Measurements from ENCODE around the gene KHSRP. TPM values are rescaled to one million over a fixed set of nuclear protein-coding genes. Genes with fewer than 3 reads are reported as not detected.
"Not testable (repeated sequence)": the region's sequence is repeated elsewhere in the genome, so short reads cannot be mapped to it uniquely, and the experiment has no call there.

Gene KHSRP
- total and polyA plus RNA-seq, 7 donors, result 63.9 to 232 (median 94.6) TPM

DNA sequence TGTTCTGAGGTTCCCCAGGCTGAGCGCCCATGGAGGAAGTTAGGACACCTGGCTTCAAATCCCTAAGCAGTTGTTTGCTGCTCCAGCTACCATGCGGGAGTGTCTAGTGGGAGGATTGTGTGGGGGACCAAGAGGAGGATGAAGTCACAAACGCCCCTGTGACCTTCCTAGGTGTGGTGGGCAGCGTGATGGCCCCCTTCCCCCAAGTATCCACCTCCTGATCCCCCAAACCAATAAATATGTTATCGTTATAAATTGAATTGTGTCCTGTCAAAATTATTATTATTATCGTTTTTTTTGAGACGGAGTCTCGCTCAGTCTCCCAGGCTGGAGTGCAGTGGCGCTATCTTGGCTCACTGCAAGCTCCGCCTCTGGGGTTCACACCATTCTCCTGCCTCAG, 9.1 kb upstream of the KHSRP start, which contains the start of gene SLC25A41:
TSS of gene SLC25A41 (minus strand) at position 101 of the 400 bp plus-strand sequence. CDS start at position 31, 70 bp downstream.
- intact Hi-C loops (cut with DNase I), result no loop called here

DNA sequence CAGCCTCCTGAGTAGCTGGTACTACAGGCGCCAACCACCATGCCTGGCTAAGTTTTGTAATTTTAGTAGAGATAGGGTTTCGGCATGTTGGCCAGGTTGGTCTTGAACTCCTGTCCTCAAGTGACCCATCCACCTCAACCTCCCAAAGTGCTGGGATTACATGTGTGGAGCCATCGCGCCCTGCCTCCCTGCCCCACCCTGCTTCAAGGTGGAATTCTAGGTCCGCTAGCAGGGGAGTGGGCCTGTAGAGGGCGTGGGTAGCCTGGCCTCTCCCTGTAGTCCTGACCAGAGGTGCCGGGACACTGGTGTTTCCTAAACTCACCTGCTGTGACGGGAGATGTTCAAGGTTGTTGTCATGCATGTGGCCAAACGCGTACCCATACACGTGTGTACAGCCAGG, 8.6 kb upstream of the KHSRP start:
- H3K36me3 ChIP-seq, result peaks cover 0 to 3% (median 0%) of the 10 kb centered on the region in 4 donors
- intact Hi-C loops (cut with DNase I), result no loop called here
- no peak for TF ChIP-seq POLR2AphosphoS5 (IDR thresholded peaks at IDR 0.05)
- no peak for TF ChIP-seq EP300 (IDR thresholded peaks at IDR 0.05)
- TF ChIP-seq POLR2A (IDR thresholded peaks at IDR 0.05), result no peak
- TF ChIP-seq, protein P1, sequence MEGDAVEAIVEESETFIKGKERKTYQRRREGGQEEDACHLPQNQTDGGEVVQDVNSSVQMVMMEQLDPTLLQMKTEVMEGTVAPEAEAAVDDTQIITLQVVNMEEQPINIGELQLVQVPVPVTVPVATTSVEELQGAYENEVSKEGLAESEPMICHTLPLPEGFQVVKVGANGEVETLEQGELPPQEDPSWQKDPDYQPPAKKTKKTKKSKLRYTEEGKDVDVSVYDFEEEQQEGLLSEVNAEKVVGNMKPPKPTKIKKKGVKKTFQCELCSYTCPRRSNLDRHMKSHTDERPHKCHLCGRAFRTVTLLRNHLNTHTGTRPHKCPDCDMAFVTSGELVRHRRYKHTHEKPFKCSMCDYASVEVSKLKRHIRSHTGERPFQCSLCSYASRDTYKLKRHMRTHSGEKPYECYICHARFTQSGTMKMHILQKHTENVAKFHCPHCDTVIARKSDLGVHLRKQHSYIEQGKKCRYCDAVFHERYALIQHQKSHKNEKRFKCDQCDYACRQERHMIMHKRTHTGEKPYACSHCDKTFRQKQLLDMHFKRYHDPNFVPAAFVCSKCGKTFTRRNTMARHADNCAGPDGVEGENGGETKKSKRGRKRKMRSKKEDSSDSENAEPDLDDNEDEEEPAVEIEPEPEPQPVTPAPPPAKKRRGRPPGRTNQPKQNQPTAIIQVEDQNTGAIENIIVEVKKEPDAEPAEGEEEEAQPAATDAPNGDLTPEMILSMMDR (IDR thresholded peaks at IDR 0.05), result no peak

More for the DNA sequence above, 9.1 kb upstream of the KHSRP start, which contains the start of gene SLC25A41:
- WGBS, 2 donors, result 90 to 91% methylated on average over 10 of the region's 10 CpGs
- Histone ChIP-seq H3K9me3 (no peaks in the 10 kb centered on the region), H3K4me1 (no peaks in the 10 kb centered on the region), H3K36me3 (peaks cover 0 to 3% (median 0%) of the 10 kb centered on the region in 4 donors), H3K27me3 (no peaks in the 10 kb centered on the region), H3K27ac (no peak within 1 kb of the TSS), H3K4me3 (no peak within 1 kb of the TSS)
- no peak for DNase-seq
- no peak for TF ChIP-seq EP300 (IDR thresholded peaks at IDR 0.05)
- no peak for TF ChIP-seq POLR2A (IDR thresholded peaks at IDR 0.05)
- TF ChIP-seq POLR2AphosphoS5 (IDR thresholded peaks at IDR 0.05), result no peak
- TF ChIP-seq, protein P1 (IDR thresholded peaks at IDR 0.05), result no peak

DNA sequence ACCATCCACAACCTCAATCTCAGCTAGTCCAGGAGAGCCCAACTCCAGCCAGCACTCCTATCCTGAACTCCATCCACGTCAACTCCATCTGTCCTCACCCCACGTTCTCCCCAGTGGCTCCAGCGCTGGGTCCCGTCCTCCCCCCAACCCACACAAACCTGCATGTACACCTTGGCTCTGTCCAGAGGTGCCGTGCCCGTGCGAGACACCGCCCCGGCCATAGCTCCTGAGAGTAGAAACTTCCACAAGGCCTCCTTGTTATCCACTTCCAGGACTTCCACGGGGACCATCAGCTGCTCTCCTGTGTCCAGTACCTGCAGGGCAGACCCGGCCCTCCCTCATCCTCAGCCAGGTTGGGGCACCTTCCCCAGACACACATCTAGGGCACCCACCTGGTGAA, 7.3 kb upstream of the KHSRP start:
- WGBS, 2 donors, result 90 to 94% methylated on average over 11 of the region's 11 CpGs
- Histone ChIP-seq H3K9me3 (no peaks in the 10 kb centered on the region), H3K27me3 (no peaks in the 10 kb centered on the region), H3K4me1 (no peaks in the 10 kb centered on the region), H3K36me3 (peaks cover 0 to 3% (median 0%) of the 10 kb centered on the region in 4 donors), H3K27ac (no peak overlapping the region), H3K4me3 (no peak overlapping the region)
- TF ChIP-seq EP300 (IDR thresholded peaks at IDR 0.05), result no peak
- no peak for TF ChIP-seq POLR2AphosphoS5 (IDR thresholded peaks at IDR 0.05)
- no peak for TF ChIP-seq POLR2A (IDR thresholded peaks at IDR 0.05)
- TF ChIP-seq, protein P1 (IDR thresholded peaks at IDR 0.05), result no peak
- DNase-seq, result no peak
- intact Hi-C loops (cut with DNase I), result no loop called here

More for the DNA sequence above, 8.6 kb upstream of the KHSRP start:
- H3K27ac ChIP-seq, result no peak overlapping the region
- WGBS, 2 donors, result 91 to 92% methylated on average over 11 of the region's 11 CpGs
- no peaks in the 10 kb centered on the region for H3K9me3 ChIP-seq
- no peak overlapping the region for H3K4me3 ChIP-seq
- DNase-seq, result no peak
- no peaks in the 10 kb centered on the region for H3K4me1 ChIP-seq
- no peaks in the 10 kb centered on the region for H3K27me3 ChIP-seq

DNA sequence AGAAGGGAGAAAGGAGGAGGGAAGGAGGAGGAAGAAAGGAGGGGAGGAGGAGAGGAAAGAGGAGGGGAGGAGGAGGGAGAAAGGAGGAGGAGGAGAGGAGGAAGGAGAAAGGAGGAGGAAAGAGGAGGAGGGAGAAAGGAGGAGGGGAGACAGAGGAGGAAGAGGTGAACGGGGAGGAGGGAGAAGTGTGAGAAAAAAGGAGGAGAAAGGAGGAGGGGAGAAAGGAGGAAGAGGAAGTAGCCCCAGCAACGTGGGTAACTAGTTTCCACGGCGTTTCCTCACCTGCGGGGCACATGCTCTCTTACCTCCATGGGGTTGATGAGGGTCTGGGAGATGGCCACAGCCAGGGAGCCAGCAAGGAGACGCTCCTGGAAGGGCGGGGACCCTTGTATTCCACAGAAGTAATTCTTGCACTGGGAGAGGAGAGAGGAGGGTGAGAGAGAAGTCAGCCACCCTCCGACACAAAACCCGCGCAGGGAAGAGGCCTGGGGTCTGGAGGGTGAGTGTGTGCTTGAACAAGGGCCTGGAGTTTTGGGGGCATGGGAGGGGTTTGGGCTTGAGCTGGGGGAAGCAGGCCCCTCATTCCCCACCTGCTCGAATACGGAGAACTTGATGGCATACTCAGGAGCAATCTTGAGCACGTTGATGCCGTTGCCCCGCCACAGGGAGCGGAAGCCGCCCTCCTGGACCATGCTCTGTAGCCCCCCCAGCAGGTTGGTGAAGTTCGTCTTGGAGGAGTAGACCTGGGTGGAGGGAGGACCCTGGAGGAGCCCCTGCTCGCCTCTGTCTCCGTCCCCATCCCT, 5.0 kb upstream of the KHSRP start:
- no peak overlapping the region for H3K27ac ChIP-seq
- 57 to 63% methylated on average over 20 of the region's 20 CpGs for WGBS, 2 donors
- no peak for DNase-seq
- H3K4me1 ChIP-seq, result peaks cover 0 to 7% (median 5%) of the 10 kb centered on the region in 4 donors
- no peaks in the 10 kb centered on the region for H3K36me3 ChIP-seq
- H3K9me3 ChIP-seq, result no peaks in the 10 kb centered on the region
- no peak overlapping the region for H3K4me3 ChIP-seq
- intact Hi-C loops (cut with DNase I), result loop anchor here (5.0 kb wide), 1 partner anchor 57 kb away; the partner anchor contains the start of gene ALKBH7
- TF ChIP-seq POLR2AphosphoS5 (IDR thresholded peaks at IDR 0.05), result no peak
- TF ChIP-seq EP300 (IDR thresholded peaks at IDR 0.05), result no peak
- TF ChIP-seq POLR2A (IDR thresholded peaks at IDR 0.05), result no peak
- TF ChIP-seq, protein P1 (IDR thresholded peaks at IDR 0.05), result no peak
- H3K27me3 ChIP-seq, result no peaks in the 10 kb centered on the region

DNA sequence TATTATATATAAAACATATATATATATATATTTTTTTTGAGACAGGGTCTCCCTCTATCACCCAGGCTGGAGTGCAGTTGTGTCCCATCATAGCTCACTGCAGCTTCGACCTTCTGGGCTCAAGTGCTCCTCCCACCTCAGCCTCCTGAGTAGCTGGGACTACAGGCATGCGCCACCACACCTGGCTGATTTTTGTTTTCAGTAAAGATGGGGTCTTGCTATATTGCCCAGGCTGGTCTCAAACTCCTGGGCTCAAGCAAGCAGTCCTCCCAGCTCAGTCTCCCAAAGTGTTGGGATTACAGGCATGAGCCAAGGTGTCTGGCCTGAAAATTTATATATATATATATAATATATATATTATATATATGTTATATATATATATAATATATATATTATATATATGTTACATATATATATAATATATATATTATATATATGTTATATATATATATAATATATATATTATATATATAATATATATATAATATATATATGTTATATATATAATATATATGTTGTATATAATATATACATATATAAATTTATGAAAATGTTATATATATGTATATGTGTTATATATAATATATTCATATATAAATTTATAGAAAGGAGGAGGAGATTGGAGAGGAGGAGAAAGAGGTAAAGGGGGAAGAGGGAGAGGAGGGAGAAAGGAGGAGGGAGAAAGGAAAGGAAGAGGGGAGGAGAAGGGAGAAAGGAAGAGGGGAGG, 4.2 kb upstream of the KHSRP start:
- H3K36me3 ChIP-seq, H3K4me1 ChIP-seq, H3K9me3 ChIP-seq, H3K4me3 ChIP-seq, DNase-seq, H3K27me3 ChIP-seq, H3K27ac ChIP-seq: not testable (repeated sequence)
- intact Hi-C loops (cut with DNase I), result loop anchor here (5.0 kb wide), 1 partner anchor 57 kb away; the partner anchor contains the start of gene ALKBH7
- WGBS, 2 donors, result 81 to 82% methylated on average over 2 of the region's 2 CpGs
